Nephron progenitor cell (in vitro differentiated cells): Measurements from ENCODE around the gene SPATA25.

Experiments
- DNase-seq: peaks from one replicate; pipeline ENCODE4 v3.0.0; 2021
- H3K27ac Mint-ChIP-seq: 2 replicates; pipeline ENCODE4 v1.8.0; 2021; ENCODE audit warnings: mild to moderate bottlenecking, moderate library complexity, mixed read lengths
- H3K27me3 Mint-ChIP-seq: 2 replicates; pipeline ENCODE4 v1.8.0; 2021; ENCODE audit warnings: mild to moderate bottlenecking, low read depth, mixed read lengths; ENCODE audit not compliant: poor library complexity
- H3K36me3 Mint-ChIP-seq: 2 replicates; pipeline ENCODE4 v1.8.0; 2021; ENCODE audit warnings: low read depth, mixed read lengths
- H3K4me1 Mint-ChIP-seq: 2 replicates; pipeline ENCODE4 v1.8.0; 2021; ENCODE audit warnings: mixed read lengths
- H3K4me3 Mint-ChIP-seq: 2 replicates; pipeline ENCODE4 v1.8.0; 2021; ENCODE audit warnings: mild to moderate bottlenecking, moderate library complexity, mixed read lengths
- H3K9me3 Mint-ChIP-seq: 2 replicates; pipeline ENCODE4 v1.8.0; 2021; ENCODE audit warnings: mild to moderate bottlenecking, moderate library complexity, mixed read lengths
- CTCF ChIP-seq: fragments of 200-600 bp; sonication (generic); IDR thresholded peaks from 2 replicates; pipeline ENCODE4 v1.5.0; 2021; ENCODE audit warnings: antibody characterized with exemption

Gene SPATA25

GRCh38 chr20:45861221-45862075, 26.0 kb downstream of the SPATA25 start:
- H3K4me3 Mint-ChIP-seq: no peak overlapping the region
- no peak overlapping the region for H3K27ac Mint-ChIP-seq
- TF ChIP-seq CTCF: no peak
- no peak for DNase-seq
- no peaks in the 10 kb centered on the region for H3K36me3 Mint-ChIP-seq
- peaks cover 9% of the 10 kb centered on the region for H3K27me3 Mint-ChIP-seq
- peaks cover 44% of the 10 kb centered on the region for H3K4me1 Mint-ChIP-seq
- H3K9me3 Mint-ChIP-seq: no peaks in the 10 kb centered on the region

GRCh38 chr20:45860560-45861220, 26.7 kb downstream of the SPATA25 start:
- H3K27me3 Mint-ChIP-seq: peaks cover 9% of the 10 kb centered on the region
- no peak overlapping the region for H3K27ac Mint-ChIP-seq
- H3K36me3 Mint-ChIP-seq: no peaks in the 10 kb centered on the region
- H3K4me3 Mint-ChIP-seq: no peak overlapping the region
- no peak for DNase-seq
- no peaks in the 10 kb centered on the region for H3K9me3 Mint-ChIP-seq
- peaks cover 49% of the 10 kb centered on the region for H3K4me1 Mint-ChIP-seq
- TF ChIP-seq CTCF: no peak

- no peak for TF ChIP-seq CTCF
- Mint-ChIP-seq H3K4me3 (no peak overlapping the region), H3K36me3 (peaks cover 3% of the 10 kb centered on the region), H3K4me1 (peaks cover 54% of the 10 kb centered on the region), H3K27ac (peak overlapping the region; percentile 6), H3K27me3 (peaks cover 9% of the 10 kb centered on the region), H3K9me3 (no peaks in the 10 kb centered on the region)
- no peak for DNase-seq
Observed at GRCh38 chr20:45859916-45860315, 27.5 kb downstream of the SPATA25 start.

- Mint-ChIP-seq H3K27ac (peak overlapping the region; percentile 81), H3K27me3 (peaks cover 3% of the 10 kb centered on the region), H3K36me3 (peaks cover 14% of the 10 kb centered on the region), H3K4me1 (peaks cover 61% of the 10 kb centered on the region), H3K4me3 (peak overlapping the region; percentile 95), H3K9me3 (no peaks in the 10 kb centered on the region)
- TF ChIP-seq CTCF: no peak
- DNase-seq: no peak
Observed at GRCh38 chr20:45857882-45858216, 29.6 kb downstream of the SPATA25 start.

GRCh38 chr20:45857114-45857881, 30.1 kb downstream of the SPATA25 start, which contains the start of the genes ACOT8 and ZSWIM3:
ACOT8 (minus strand) TSS chr20:45857392; CDS start chr20:45857315, 77 bp downstream.
ZSWIM3 (plus strand) TSS chr20:45857614; CDS start chr20:45857826, 212 bp downstream.
- peaks cover 3% of the 10 kb centered on the region for H3K27me3 Mint-ChIP-seq
- no peak for TF ChIP-seq CTCF
- H3K4me3 Mint-ChIP-seq: peak within 1 kb of the TSS; percentile 95
- H3K4me1 Mint-ChIP-seq: peaks cover 63% of the 10 kb centered on the region
- H3K9me3 Mint-ChIP-seq: no peaks in the 10 kb centered on the region
- DNase-seq: peak; percentile 93
- peaks cover 16% of the 10 kb centered on the region for H3K36me3 Mint-ChIP-seq
- peak within 1 kb of the TSS; percentile 97 for H3K27ac Mint-ChIP-seq
